ENCODE results near the gene TKTL1.
A peak's percentile ranks its signal among the peaks of the same experiment; 100 is the strongest.
"Not testable (repeated sequence)": the region's sequence is repeated elsewhere in the genome, so short reads cannot be mapped to it uniquely, and the experiment has no call there.

The TKTL1 gene, protein sequence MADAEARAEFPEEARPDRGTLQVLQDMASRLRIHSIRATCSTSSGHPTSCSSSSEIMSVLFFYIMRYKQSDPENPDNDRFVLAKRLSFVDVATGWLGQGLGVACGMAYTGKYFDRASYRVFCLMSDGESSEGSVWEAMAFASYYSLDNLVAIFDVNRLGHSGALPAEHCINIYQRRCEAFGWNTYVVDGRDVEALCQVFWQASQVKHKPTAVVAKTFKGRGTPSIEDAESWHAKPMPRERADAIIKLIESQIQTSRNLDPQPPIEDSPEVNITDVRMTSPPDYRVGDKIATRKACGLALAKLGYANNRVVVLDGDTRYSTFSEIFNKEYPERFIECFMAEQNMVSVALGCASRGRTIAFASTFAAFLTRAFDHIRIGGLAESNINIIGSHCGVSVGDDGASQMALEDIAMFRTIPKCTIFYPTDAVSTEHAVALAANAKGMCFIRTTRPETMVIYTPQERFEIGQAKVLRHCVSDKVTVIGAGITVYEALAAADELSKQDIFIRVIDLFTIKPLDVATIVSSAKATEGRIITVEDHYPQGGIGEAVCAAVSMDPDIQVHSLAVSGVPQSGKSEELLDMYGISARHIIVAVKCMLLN

DNA sequence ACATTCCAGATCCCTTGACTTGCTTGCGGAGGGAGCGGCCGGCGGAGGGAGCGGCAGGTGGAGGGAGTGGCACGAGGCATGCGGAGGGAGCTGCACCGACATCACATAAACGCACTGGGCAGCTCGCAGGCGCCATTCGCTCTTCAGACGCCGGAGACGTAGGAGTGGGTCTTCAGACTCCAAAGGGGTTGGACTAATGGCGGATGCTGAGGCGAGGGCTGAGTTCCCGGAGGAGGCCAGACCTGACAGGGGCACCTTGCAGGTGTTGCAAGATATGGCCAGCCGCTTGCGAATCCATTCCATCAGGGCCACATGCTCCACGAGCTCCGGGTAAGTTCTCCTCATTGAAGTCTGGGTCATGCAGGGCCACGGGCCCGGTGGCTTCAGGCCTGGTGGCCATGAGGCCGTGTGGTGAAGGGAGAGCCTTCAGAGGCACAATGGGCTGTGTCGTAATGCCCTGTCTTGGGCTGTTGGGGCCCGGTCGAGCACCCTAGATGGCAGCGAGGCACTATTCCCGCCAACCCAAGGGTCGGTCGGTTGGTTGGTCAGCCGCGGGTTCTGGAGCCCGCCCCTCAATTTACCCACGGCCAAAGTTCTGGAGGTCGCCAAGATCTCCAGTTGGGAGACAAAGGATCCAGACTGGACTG is at the start of gene TKTL1:
Gene TKTL1 (plus strand): TSS at position 132 of the 647 bp plus-strand sequence. CDS start 65 bp downstream, at position 197.
- no peak for DNase-seq (ENCODE audit: low spot score)

DNA sequence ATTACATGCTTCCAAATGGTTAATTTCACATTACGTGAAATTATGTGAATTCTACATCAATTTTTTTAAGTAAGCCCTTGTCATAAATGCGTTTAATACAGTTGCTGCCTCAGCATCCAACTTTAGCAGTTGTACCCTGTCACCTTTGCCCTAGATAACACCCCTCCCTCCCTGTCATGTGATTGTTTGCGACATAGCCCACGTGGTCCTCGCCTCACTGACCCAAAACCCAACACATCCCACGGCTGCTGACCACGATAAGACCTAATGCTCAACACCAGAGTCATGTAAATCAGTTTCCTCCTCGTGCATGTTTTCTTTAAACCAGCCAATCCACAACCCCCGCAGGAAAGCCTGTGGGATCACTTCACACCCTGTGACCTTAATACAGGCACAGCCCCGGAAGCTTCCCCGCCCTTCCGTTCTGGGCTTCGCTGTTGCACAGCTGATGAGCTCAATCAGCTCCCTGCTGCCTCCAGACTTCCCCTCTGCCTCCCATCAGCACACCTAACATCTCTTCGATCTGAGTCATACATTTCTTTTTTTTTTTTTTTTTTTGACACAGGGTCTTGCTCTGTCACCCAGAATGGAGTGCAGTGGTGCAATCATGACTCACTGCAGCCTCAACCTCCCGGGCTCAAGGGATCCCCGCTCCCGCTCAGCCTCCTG is 48.1 kb upstream of the TKTL1 start:
- DNase-seq (ENCODE audit: low spot score), result not testable (repeated sequence)

- not testable (repeated sequence) for DNase-seq (ENCODE audit: low spot score)
Observed at GRCh38 chrX:154248076-154248475, 47.5 kb upstream of the TKTL1 start.

GRCh38 chrX:154257282-154257681 is 38.3 kb upstream of the TKTL1 start, which contains the start of gene OPN1MW3:
TSS of gene OPN1MW3 (plus strand) at chrX:154257582. CDS start at chrX:154257620, 38 bp downstream.
- not testable (repeated sequence) for DNase-seq (ENCODE audit: low spot score)

GRCh38 chrX:154258711-154259110 is 36.9 kb upstream of the TKTL1 start:
- DNase-seq (ENCODE audit: low spot score), result not testable (repeated sequence)

DNA sequence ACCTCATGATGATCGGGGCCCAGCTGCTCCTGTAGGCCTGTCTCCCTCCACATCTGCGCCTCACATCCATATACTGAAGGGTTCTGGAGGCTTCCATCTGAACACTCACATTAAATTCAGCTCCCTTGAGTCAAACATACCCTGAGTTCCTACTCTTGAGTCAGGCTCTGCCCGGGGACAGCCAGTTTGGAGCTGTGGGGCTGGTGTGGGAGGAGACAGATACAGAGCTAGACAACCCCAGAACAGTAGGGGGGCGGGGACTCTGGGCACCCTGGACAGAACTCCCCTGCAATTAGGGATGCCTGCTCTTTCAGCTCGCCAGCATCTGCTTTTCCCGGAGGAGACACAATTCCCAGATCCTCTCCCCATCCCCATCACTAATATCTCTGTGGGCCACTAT is 32.5 kb upstream of the TKTL1 start:
- DNase-seq (ENCODE audit: low spot score), result not testable (repeated sequence)

GRCh38 chrX:154269245-154269644 is 26.4 kb upstream of the TKTL1 start:
- not testable (repeated sequence) for DNase-seq (ENCODE audit: low spot score)

- not testable (repeated sequence) for DNase-seq (ENCODE audit: low spot score)
Observed at GRCh38 chrX:154284489-154285338, 10.9 kb upstream of the TKTL1 start.

DNA sequence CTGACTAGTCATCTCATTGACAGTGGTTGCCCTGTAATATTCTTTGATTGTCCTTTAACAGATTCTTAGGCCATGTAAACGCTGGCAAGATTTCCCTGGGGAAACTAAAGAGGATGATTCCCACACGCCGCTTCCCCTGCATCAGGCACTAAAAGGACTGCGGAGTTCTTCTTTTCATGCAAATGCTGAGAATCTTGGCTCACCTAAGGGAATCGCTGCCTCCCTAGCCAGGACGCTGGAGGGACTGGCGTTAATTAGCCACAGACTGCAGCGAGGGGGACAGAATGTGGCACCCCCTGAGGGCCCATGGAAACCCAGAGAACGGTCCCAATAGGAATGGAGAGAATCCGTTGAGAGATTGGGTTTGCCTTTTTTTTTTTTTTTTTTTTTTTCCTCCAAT is 9.2 kb upstream of the TKTL1 start:
- not testable (repeated sequence) for DNase-seq (ENCODE audit: low spot score)

DNA sequence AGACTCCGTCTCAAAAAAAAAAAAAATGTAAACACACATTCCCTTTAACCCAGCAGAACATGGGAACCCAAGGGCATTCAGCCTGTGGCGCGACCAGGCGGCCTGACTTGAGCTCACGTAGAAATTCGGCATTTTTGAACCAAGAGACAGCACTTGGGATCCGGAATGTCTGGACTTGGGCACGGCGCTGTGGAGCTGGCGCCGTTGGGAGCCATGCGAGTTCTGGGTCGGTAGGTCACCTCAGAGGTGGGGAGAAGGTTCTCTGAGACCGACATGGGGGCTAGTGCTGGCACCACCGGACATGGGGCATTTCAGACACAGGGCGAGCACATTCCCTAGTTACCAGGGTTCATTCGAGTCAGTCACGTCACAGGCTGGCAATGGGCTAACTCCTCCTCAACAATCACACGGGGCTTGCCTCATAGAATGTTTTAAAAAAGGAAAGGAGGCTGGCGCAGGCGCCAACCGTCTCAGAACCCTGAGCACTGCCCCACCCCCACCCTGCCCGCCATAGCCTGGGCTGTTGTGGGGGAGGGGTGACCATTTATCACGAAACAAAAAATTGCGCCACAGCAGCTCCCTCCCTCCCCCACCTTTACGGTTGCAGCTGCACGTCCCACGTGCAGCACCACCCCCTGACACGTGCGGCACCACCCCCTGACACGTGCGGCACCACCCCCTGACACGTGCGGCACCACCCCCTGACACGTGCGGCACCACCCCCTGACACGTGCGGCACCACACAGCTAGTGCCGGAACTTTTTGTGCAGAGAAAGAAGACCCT is 612 bp upstream of the TKTL1 start, which contains the start of gene TEX28:
Gene TEX28 (minus strand): TSS at position 334 of the 784 bp plus-strand sequence. CDS start 3,007 bp downstream, outside the sequence.
- no peak for DNase-seq (ENCODE audit: low spot score)

- DNase-seq (ENCODE audit: low spot score), result no peak
Observed at GRCh38 chrX:154296731-154297130, 1.1 kb downstream of the TKTL1 start.

DNA sequence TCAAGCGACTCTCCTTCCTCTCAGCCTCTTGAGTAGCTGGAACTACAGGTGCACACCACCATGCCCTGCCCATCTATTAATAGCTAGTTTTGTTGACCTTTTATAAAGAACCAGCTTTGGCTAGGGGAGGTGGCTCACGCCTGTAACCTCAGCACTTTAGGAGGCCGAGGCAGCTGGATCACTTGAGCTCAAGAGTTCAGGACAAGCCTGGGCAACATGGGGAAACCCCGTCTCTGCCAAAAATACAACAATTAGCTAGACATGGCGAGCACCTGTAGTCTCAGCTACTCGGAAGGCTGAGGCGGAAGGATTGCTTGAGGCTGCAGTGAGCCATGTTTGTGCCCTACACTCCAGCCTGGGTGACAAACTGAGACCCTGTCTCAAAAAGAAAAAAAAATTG is 2.7 kb downstream of the TKTL1 start:
- no peak for DNase-seq (ENCODE audit: low spot score)

DNA sequence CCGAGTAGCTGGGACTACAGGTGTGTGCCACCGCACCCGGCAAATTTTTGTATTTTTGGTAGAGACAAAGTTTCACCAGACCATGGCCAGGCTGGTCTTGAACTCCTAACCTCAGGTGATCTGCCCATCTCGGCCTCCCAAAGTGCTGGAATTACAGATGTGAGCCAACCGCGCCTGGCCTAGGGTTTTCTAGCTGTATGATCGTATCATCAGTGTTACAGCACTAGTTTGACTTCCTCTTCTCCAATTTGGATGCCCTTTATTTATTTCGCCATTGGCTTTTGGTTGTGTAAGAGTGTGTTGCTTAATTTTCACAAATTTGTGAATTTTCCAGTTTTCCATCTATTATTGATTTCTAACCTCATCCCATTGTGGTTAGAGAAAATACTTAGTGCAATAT is 5.2 kb downstream of the TKTL1 start:
- DNase-seq (ENCODE audit: low spot score), result no peak

DNA sequence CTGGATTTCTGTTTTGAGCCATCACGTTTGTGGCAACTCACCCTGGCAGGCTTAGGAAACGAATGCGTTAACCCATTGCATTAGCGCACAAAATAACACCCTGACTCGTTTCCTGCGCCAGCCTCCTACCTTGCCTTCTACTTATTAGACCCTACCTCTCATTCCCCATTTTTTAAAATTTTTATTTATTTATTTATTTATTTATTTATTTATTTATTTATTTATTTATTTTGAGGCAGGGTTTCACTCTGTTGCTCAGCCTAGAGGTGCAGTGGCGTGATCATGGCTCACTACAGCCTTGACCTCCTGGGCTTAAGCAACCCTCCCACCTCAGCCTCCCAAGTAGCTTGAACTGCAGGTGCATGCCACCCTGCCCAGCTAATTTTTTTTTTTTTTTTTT is 7.4 kb downstream of the TKTL1 start:
- not testable (repeated sequence) for DNase-seq (ENCODE audit: low spot score)

GRCh38 chrX:154303476-154303875 is 7.9 kb downstream of the TKTL1 start:
- no peak for DNase-seq (ENCODE audit: low spot score)

DNA sequence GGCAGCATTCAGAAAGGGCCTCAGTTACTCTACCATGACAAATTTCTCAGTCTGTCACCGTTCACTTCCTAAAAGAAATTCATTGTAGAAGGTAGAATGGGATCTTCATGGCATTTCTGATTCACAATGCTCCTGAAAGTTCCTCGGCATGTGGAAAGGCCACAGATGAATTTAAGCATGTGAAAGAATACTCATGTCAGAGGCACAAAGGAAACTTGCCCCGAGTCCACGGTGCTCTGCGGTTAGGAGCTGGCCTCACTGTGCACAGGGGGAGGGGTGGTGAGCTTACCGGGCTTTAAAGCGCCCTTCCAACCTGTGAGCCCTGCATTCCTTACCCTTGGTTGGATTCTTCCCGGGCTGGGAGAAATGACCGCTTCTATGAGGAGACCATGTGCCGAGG is 9.3 kb downstream of the TKTL1 start:
- no peak for DNase-seq (ENCODE audit: low spot score)

DNA sequence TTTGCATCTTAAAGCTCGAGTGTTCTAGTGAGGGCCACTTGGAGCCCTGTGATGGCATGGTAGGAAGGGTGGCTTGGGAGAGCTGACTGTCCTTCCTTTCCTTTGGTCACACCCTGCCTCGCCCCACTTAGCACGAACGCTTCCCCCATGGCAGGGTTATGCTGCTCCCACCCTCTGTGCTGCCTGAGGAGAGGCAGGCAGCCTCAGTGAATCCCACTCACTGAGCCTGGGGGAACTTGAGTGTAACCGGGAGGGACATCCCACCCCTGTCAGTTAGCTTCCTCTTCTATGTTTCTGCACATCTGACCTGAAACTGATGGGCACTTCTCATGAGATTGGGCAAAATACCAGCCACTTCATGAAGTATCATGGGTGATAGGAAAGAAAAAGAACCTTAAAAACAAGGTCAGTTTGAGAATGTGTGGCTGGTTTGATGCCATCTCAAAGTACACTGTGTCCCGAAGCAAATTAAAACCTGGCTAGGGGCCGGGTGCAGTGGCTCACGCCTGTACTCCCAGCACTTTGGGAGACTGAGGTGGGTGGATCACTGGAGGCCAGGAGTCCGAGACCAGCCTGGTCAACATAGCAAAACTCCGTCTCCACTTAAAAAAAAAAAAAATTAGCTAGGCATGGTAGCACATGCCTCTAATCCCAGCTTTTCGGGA is 10.1 kb downstream of the TKTL1 start:
- no peak for DNase-seq (ENCODE audit: low spot score)

DNA sequence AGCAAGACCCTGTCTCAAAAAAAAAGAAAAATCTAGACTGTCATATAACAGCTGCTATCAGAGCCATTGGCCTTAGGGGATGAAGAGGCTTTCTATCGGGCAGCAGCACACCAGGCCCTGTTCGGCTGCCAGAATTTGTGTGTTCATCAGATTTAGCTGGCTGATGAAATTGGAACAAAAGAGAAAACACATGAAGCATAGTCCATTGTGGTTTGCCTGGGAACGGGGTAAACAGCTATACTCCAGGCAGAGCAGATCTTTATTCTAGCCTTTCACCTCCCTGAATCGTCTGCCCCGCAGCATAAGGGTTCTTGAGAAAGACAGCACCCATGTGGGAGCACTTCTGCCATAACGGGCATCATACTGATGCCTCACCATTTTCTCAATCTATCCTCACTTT is 11.6 kb downstream of the TKTL1 start:
- peak; percentile 4 for DNase-seq (ENCODE audit: low spot score)

GRCh38 chrX:154308108-154308946 is 12.7 kb downstream of the TKTL1 start:
- peak; percentile 14 for DNase-seq (ENCODE audit: low spot score)
